NCI-H345 treated with DMSO at 0.1 percent for 48 hours (cell line): ENCODE data around the gene TRAPPC10.

ENCODE experiments used
- DNase-seq: peaks from one replicate; lab custom pipeline; 2025; ENCODE audit not compliant: unreplicated experiment; lab: John Stamatoyannopoulos, UW

Gene TRAPPC10

DNA sequence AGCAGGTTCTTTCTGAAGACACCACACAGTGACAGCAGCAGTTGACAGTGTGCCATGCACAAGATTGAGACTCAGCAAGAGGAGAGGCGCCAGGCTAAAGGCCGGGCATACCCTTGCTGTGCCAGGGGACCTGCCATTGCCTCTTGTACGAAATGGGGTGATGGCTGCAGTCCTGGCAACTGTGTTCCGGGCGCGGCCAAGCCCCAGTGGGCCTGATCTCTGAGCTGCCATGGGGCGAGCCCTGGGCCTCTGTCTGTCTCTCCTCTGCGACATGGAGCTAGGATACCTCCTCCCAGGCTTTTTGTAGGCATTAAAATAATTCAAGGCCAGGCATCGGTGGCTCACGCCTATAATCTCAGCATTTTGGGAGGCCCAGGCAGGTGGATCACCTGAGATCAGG, 9.6 kb upstream of the TRAPPC10 start:
- DNase-seq: no peak

DNA sequence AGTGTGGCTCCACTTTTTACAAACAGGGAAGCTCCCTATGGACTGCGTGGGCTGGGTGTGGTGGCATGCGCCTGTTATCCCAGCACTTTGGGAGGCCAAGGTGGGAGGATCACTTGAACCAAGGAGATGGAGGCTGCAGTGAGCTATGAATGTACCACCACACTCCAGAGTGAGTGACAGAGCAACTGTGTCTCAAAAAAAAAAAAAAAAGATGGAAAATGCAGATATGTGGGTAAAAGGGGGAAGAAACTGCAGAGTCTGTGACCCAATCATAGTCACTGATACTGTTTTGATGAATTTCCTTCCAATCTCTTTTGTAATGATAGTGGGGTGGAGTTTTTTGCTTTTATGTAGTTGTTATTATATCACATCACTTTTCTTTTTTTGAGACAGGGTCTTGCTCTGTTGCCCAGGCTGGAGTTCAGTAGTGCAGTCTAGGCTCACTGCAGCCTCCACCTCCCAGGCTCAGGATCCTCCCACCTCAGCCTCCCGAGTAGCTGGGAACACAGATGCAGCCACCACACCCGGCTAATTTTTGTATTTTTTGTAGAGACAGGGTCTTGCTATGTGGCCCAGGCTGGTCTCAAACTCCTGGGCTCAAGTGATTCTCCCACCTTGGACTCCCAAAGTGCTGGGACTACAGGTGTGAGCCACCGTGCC, 8.7 kb upstream of the TRAPPC10 start:
- no peak for DNase-seq

DNA sequence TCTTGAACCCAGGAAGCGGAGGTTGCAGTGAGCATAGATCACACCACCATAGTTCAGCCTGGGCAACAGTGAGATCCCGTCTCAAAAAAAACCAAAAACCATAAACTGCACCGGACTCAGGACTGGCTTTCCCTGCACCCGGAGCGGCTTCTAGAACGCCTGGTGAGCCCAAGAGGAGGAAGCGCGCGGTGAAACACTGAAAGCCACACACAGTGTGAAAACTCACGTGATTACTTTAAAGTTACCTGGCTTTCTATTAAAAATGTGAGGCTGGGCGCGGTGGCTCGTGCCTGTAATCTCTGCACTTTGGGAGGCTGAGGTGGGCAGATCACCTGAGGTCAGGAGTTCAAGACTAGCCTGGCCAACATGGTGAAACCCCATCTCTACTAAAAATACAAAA, 7.0 kb upstream of the TRAPPC10 start:
- no peak for DNase-seq

DNA sequence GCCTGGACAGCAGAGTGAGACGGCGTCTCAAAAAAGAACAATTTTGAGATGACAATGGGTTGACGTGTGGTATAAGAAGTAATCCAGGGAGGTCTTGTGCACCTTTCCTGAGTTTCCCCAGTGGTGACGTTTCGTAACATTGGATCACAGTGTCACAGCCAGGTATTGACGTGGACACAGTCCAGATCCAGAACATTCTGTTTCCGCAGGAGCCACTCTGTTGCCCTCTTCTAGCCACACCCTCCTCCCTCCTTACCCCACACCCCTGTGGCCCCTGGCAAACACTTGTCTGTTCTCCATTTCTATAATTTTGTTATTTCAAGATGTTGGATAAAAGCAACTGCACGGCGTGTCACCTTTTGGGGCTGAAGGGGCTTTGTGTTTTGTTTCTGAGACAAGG, 6.5 kb upstream of the TRAPPC10 start:
- no peak for DNase-seq

DNA sequence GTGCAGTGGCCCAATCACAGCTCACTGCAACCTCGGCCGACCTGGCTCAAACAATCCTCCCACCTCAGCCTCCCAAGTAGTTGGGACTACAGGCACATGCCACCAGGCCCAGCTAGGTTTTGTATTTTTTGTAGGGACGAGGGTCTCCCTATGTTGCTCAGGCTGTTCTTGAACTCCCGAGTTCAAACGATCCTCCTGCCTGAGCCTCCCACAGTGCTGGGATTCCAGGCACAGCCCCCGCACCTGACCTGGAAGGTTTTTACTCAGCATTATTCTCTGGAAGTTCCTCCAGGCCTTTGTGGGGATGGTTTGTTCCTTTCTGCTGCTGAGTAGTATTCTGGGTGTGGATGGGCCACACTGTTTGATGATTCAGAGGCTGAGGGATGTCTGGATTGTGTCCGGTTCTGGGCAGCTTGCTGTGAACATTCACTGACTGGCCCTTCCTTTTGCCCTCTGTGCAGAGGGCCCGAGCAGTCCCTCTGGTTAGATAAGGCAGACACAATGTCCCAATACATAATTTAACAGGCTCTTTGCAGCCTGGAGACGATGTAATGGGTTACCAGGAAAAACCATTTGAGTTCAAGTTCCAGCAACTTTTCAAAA, 6.0 kb upstream of the TRAPPC10 start:
- no peak for DNase-seq

DNA sequence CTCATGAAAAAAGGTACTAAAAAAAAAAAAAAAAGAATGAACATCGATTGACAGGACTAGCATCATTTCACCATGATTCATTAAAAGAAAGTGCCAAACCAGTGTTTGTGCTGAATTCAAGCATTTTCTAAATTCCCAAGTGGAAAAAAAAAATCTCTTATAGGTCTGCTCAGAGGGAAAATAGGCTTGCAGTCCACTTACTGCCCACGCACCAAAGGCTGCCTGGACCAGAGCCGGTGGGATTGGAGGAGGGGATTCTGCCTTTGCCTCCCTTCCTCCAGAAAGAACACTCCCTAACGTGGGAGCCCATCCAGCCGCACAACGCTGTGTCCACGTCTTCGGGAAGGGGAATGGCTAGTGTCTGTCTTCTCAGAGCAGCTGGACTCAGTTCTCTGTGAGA, 5.5 kb upstream of the TRAPPC10 start:
- DNase-seq: no peak

DNA sequence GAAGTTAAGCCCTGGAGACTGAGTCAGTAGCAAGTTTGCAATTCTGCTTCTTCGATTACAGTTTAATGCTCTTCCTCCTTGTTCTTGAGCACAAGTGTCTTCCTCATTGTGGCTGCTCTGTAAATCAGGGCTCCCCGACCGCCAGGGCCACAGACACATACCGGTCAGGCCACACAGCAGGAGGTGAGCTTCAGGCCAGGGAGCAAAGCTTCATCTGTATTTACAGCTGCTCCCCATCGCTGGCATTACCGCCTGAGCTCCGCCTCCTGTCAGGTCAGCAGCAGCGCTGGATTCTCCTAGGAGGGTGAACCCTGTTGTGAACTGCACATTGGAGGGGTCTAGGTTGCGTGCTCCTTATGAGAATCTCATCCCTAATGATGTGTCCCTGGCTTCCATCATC, 1.7 kb upstream of the TRAPPC10 start:
- DNase-seq: no peak

DNA sequence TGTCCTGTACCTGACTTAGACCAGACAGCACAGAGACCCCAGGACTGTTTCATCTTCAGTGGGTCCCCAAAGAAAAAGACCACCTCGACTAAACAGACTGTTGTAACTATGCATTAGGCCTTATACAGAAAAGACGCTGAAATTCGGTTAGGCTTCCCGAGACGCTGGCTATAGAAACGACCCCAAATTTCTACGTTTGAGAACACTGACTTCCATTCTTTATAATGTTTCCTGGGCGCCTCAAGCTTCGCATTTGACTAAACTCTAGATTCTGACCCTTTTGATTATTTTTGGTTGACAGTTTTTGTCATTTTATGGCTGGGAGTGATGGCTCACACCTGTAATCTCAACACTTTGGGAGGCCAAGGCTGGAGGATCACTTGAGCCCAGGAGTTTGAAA, 986 bp upstream of the TRAPPC10 start:
- DNase-seq: no peak

DNA sequence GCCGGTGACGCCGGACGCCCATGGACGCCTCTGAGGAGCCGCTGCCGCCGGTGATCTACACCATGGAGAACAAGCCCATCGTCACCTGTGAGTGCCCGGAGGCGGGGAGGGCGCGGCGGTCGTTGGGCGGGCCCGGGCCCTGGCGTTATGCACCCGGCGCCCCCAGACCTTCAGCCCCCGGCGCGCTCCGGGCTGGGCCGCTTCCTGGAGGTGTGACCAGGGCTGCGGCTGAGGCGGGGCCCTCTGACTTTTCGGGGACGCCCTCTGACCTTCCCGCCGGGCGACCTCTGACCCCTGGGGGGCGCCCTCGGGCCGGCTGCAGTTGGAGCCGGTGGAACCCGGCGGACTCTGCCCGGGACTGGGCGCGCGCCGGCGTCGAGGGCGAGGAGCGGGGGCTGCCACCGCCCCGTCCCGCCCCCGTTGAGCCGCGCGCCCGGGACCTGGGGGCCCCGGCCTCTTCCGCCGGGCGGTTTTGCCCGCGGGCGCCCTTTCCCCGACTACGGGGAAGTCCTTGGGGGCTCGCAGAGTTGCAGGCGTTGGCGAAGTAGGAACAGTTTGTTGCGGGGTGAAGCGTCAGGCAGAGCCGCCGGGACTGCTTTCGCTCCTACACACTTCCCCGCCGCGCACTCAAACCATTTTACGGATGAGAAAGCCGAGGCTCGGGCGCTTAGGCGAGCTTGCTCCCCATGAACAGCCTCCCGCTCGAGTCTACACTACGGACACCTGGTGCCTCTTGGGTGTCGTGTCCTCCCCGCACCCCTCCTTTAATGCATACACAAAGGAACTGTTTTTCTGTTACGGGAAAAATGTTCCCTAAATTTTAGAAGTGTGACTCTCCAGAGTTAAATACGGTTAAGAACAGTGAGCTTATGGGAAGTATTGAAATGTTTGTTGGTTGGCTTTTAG, 618 bp downstream of the TRAPPC10 start:
- DNase-seq: no peak

DNA sequence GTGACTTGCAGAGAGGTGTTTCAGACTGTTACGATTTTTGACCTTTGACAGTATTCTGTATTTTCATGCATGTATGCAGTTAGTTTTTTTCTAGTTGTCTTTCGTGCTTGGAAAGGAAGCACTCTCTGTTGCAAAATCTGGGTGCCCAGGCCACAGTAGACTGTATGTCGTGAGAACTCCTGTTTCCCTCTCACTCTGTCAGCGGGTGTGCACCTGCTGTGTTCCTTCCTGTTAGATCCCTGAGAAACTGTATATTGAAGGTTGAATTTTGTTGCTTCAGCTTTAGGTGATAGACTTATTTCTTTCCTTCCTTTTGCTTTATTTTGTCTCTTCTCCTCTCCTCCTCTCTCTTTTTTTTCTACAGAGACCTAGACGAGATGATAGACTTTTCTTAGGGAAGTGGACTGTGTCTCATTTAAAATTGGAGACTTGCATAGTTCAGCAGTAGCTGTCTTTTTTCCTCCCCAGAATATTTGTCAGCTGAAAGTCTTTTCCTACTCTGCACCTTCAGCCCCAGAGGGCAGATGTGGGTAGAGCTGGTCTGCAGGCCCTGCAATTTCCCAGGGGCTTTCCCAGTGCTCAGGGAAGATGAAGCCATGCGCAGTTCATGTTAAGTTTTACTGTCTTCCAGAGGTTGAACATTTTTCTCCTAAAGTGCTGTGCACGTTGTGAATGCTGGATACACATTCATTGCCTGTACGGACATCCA, 1.4 kb downstream of the TRAPPC10 start:
- peak; percentile 5 for DNase-seq

DNA sequence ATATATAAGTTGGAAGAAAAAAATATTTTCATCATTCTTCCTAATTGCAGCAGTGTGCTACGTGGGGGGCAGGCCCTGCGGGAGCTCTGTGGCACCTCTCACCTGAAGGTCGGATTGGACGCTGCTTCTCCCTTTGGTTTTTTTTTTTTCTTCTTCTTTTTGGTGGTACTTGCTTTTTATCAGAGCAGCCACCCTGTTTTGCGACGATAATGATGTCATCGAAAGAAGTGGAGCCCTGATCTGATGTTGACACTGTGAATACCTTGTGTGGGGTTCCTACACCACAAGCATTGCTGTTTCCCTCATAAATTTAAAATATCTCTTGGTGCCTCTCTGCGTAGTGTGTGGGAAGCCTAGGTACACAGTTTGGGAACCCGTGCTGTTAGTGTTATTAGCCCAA, 5.5 kb downstream of the TRAPPC10 start:
- DNase-seq: no peak

DNA sequence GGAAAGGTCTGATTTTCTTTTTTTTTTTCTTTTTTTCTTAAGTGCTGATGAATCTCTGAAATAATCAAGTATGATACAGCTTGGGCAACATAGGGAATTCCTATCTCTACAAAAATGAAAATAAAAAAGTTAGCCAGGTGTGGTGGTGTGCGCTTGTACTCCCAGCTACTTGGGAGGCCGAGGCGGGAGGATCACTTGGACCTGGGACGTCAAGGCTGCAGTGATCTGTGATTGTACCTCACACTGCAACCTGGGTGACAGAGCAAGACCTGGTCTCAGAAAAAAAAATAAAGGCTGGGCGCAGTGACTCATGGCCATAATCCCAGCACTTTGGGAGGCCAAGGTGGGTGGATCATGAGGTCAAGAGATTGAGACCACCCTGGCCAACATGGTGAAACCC, 6.0 kb downstream of the TRAPPC10 start:
- DNase-seq: no peak

DNA sequence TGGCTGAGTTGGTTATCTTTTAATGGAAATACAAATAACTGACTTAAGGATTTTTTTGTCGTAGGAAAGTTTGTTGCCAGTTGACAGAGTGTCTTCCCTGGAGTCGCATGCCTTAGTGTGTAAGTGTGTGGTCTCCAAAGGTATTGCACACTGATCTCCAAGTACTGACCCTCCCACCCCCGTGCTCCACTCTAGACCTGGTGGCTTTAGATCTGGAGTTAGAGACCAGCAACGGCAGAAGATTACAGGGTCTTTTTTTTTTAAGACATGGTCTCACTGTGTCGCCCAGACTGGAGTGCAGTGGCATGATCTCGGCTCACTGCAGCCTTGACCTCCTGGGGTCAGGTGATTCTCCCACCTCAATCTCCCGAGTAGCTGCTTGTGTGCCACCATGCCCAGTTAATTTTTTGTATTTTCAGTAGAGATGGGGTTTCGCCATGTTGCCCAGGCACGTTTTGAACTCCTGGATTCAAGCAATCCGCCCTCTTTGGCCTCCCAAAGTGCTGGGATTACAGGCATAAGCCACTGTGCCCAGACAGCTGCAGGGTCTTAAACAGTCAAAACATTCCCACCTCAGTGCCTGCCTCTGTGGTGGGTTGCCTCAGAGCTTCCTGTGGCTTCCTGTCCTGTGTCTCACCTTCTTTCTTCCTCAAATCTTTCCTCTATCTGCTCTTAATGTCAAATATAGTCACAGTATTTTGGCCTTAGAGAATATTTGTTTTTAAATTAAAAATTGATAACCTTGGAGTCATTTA, 6.9 kb downstream of the TRAPPC10 start:
- no peak for DNase-seq

DNA sequence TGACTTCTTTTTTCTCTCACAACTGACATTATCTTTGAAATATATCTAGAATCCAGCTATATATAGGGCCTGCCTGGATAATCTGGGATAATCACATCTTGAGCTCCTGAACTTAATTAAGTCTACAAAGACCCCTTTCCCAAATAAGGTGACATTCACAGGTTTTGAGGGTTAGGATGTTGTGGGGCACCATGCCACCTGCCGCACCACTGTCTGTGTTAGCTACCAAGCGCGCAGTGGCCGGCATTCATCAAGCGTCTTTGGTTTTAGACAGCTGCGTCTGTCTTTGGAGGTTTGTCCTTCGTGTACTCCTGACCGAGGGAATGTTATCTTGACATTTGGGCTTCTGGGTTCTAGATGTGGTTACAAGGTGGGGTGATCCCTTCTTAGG, 7.5 kb downstream of the TRAPPC10 start:
- no peak for DNase-seq

DNA sequence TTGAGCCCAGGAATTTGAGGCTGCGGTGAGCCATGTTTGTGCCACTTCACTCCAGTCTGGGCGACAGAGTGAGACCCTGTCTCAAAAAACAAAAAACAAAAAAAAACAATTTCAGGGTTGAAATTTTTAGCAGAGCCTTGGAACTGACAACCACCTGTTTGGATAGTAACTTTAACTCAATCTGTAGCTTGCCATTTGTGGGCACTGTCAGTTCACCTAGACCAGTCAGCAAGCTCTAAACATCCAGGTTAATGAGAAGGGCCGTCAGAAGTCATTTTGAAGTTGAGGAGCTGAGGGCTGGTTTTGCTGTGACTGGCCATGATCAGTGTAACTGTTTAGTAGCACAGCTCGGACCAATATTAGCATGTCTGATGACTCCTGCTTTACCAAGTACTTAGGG, 8.4 kb downstream of the TRAPPC10 start:
- DNase-seq: no peak

DNA sequence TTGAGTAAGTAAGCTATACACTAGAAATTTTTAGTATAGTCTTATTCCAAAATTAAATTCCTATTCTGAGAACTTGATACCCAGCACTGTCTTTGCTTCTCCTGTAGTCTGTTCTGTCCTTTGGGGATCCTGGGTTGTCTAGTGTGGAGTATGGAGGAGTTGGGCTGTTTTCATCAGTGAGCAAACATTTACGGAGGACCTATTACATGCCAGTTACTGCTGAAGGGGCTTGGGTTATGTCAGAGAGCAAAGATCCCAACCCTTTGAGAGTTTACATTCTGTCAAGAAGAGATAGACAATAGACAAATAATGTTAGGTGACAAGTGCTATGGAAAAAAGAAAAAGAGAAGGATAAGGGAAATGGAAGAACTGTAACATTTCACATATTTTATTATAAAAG, 9.0 kb downstream of the TRAPPC10 start:
- DNase-seq: no peak

DNA sequence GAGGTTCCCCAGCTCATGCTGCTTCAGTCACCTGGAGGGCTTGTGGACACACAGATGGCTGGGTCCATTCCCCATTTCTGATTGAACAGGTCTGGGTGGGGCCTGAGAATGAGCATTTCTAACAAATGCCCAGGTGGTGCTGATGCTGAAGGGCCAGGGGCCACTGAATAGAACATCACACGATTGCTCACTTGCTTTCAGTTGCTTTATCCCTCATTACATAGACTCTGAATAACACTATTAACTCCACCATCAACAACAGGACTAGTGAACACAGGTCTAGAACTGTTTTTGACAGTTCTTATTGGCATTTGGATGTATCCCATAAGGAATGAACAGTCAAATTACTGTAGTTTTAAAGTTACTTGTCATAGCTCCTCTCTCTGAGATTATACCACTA, 12.1 kb downstream of the TRAPPC10 start:
- no peak for DNase-seq

DNA sequence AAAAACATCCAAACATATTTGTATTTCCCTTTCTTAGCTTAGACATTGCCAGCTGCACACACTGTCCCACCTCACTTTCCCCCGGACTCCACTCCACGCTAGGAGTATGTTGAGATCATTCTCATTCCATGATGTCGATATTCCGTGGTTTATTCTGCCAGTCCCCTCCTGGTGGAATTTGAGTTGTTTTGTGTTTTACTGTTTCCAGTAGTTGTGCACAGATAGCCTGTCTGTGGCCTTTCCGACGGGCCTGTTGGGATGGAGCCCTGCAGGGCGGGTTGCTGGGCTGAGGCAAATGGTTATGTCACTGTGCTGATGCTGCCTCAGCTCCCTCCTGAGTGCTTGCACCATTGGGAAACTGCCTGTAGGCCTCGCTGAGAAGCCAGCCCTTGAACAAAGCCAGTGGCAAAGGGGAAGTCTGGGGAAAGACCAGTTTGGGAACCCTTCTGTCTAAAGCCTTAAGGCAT, 12.8 kb downstream of the TRAPPC10 start:
- no peak for DNase-seq

DNA sequence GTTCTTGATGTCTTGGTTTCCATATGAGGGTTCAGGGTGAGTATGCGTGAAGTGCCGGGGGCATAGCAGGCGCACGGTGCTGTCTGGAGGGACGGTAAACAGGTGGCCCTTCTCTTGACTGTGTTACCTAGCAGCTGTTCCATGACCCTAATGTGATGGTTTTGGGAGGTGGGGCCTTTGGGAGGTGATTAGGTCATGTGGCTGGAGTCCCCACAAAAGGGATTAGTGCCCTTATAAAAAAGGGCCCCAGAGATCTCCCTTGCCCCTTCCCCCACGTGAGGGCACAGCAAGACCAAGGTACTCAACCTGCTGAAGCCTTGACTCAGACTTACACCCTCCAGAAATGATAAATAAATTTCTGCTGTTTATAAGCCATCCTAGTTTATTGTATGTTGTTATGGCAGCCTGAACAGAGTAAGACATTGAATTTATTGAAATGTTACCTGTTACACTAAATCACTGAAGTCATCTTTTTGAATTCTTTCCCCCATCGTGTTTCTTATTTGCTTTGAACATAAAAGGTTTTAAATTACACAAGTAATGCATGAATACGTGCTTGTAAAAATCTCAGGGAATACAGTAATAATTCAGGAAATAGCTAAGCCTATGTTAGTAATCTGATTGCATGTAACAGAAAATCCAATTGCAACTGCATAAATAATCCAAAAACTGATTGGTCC, 15.6 kb downstream of the TRAPPC10 start:
- no peak for DNase-seq

DNA sequence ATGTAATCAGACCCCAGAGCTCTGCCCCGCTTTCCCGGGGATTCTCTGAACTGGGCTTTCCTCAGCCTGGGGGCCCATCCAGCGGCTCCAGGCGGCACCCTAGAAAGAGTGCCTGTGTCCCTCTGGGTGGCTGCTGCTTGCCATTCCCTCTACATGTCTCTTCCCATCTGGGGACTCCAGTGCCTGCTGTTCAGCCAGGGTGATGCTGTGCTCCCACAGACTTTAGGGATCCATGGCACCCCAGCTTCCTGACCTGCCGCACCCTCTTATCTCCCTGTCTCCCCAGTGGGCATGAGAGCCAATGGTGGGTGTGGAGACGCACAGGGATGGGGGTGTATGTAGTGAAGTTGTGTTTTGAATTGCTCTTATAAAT, 16.2 kb downstream of the TRAPPC10 start:
- DNase-seq: no peak
